ENCODE results near the gene CMTM5. TPM values are rescaled to one million over a fixed set of nuclear protein-coding genes. Genes with fewer than 3 reads are reported as not detected.

The CMTM5 gene
- total RNA-seq, 1 experiment from 2014 or later, result not detected

DNA sequence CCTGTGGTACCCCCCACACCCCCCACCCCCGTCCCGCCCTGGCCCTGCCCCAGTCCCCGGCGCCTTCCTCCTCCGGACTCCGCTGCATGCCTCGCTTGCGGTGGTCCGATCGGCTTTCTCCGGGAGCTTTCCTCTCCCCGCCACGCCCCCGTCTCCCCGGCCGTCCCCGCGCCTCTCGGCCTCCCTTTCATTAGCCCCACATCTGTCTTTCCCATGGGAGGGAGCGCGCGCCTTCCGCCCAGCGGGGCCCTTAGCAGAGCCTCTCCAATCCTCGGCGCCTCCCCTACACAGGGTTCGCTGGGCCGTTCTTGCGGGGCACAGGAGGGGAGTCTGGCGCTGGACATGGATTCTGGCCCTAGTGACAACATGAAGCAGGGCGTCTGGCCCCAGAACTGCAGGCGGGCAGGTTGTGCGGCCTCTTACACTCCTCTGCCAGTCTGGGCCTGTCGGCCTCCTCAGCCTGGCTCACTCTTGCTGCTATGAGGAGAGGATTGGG lies 10.4 kb upstream of the CMTM5 start:
- Histone ChIP-seq H3K4me1 (ENCODE audit: control insufficient read depth, insufficient read depth, low read length) (no peaks in the 10 kb centered on the region), H3K9me3 (ENCODE audit: control insufficient read depth, insufficient read depth, low read depth, low read length) (no peaks in the 10 kb centered on the region), H3K4me3 (ENCODE audit: low read depth in 2 of 2, low read length in 2 of 2) (no peak overlapping the region), H3K27me3 (ENCODE audit: control insufficient read depth, insufficient read depth, low read length) (no peaks in the 10 kb centered on the region; the same call in 1 of the 2 replicates), H3K27ac (ENCODE audit: low read length) (no peak overlapping the region), H3K36me3 (ENCODE audit: control insufficient read depth, insufficient read depth, low read length) (no peaks in the 10 kb centered on the region)
- CTCF ChIA-PET, result no interaction called here
- in situ Hi-C loops (cut with HindIII; ENCODE audit: low pct_unique_long_range_greater_than_20kb, low sequenced_read_pairs) (no loop called here), intact Hi-C loops (cut with micrococcal nuclease; ENCODE audit: unreplicated experiment) (no loop called here)
- POLR2A ChIA-PET, result no interaction called here
- no peak for ATAC-seq
- no peak for DNase-seq (ENCODE audit: low read depth, low spot score)
- TF ChIP-seq TCF7L2 (IDR thresholded peaks at IDR 0.05; ENCODE audit: low read depth, low read length) (no peak), SIN3A (IDR thresholded peaks at IDR 0.05; ENCODE audit: borderline replicate concordance, insufficient read depth, low read depth, low read length) (no peak), POLR2AphosphoS5 (IDR thresholded peaks at IDR 0.05; ENCODE audit: low read depth, low read length) (no peak)
- TF ChIP-seq, protein P1, sequence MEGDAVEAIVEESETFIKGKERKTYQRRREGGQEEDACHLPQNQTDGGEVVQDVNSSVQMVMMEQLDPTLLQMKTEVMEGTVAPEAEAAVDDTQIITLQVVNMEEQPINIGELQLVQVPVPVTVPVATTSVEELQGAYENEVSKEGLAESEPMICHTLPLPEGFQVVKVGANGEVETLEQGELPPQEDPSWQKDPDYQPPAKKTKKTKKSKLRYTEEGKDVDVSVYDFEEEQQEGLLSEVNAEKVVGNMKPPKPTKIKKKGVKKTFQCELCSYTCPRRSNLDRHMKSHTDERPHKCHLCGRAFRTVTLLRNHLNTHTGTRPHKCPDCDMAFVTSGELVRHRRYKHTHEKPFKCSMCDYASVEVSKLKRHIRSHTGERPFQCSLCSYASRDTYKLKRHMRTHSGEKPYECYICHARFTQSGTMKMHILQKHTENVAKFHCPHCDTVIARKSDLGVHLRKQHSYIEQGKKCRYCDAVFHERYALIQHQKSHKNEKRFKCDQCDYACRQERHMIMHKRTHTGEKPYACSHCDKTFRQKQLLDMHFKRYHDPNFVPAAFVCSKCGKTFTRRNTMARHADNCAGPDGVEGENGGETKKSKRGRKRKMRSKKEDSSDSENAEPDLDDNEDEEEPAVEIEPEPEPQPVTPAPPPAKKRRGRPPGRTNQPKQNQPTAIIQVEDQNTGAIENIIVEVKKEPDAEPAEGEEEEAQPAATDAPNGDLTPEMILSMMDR (IDR thresholded peaks at IDR 0.05), result no peak
- TF ChIP-seq, protein P2, sequence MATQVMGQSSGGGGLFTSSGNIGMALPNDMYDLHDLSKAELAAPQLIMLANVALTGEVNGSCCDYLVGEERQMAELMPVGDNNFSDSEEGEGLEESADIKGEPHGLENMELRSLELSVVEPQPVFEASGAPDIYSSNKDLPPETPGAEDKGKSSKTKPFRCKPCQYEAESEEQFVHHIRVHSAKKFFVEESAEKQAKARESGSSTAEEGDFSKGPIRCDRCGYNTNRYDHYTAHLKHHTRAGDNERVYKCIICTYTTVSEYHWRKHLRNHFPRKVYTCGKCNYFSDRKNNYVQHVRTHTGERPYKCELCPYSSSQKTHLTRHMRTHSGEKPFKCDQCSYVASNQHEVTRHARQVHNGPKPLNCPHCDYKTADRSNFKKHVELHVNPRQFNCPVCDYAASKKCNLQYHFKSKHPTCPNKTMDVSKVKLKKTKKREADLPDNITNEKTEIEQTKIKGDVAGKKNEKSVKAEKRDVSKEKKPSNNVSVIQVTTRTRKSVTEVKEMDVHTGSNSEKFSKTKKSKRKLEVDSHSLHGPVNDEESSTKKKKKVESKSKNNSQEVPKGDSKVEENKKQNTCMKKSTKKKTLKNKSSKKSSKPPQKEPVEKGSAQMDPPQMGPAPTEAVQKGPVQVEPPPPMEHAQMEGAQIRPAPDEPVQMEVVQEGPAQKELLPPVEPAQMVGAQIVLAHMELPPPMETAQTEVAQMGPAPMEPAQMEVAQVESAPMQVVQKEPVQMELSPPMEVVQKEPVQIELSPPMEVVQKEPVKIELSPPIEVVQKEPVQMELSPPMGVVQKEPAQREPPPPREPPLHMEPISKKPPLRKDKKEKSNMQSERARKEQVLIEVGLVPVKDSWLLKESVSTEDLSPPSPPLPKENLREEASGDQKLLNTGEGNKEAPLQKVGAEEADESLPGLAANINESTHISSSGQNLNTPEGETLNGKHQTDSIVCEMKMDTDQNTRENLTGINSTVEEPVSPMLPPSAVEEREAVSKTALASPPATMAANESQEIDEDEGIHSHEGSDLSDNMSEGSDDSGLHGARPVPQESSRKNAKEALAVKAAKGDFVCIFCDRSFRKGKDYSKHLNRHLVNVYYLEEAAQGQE (IDR thresholded peaks at IDR 0.05; ENCODE audit: insufficient read depth in 1 of 2, low read depth in 2 of 2, low read length in 1 of 2), result no peak
- no TSS peak for BruUV-seq (replicated peaks)

DNA sequence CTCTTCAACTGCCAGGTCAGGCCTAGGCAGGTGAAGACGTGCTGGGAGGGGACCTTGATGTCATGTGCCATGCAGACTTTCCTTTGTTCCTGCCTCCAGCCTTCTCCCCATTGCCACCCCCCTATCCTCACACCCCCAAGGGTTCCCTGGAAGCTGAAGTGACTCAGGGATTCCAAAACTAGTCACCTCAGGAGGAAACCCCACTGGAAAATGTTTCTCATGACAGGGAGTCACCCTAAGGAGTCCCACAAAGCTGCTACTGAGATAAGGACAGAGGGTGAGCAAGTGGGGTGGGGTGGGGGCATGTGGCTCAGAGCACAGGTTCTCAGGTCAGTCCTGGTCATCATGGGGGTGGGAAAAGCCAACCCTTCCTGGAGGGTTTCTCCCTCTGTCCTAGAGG lies 6.6 kb upstream of the CMTM5 start:
- Histone ChIP-seq H3K27me3 (ENCODE audit: control insufficient read depth, insufficient read depth, low read length) (no peaks in the 10 kb centered on the region), H3K27ac (ENCODE audit: low read length) (no peak overlapping the region), H3K9me3 (ENCODE audit: control insufficient read depth, insufficient read depth, low read depth, low read length) (no peaks in the 10 kb centered on the region), H3K36me3 (ENCODE audit: control insufficient read depth, insufficient read depth, low read length) (no peaks in the 10 kb centered on the region), H3K4me3 (ENCODE audit: low read depth in 2 of 2, low read length in 2 of 2) (no peak overlapping the region), H3K4me1 (ENCODE audit: control insufficient read depth, insufficient read depth, low read length) (no peaks in the 10 kb centered on the region)
- CTCF ChIA-PET, result no interaction called here
- no TSS peak for BruUV-seq (replicated peaks)
- intact Hi-C loops (cut with micrococcal nuclease; ENCODE audit: unreplicated experiment) (no loop called here), in situ Hi-C loops (cut with HindIII; ENCODE audit: low pct_unique_long_range_greater_than_20kb, low sequenced_read_pairs) (no loop called here)
- POLR2A ChIA-PET, result no interaction called here
- ATAC-seq, result no peak
- TF ChIP-seq, protein P1 (IDR thresholded peaks at IDR 0.05), result no peak
- TF ChIP-seq SIN3A (IDR thresholded peaks at IDR 0.05; ENCODE audit: borderline replicate concordance, insufficient read depth, low read depth, low read length), result no peak
- TF ChIP-seq, protein P2 (IDR thresholded peaks at IDR 0.05; ENCODE audit: insufficient read depth in 1 of 2, low read depth in 2 of 2, low read length in 1 of 2), result no peak
- no peak for TF ChIP-seq POLR2AphosphoS5 (IDR thresholded peaks at IDR 0.05; ENCODE audit: low read depth, low read length)
- TF ChIP-seq TCF7L2 (IDR thresholded peaks at IDR 0.05; ENCODE audit: low read depth, low read length), result no peak
- DNase-seq (ENCODE audit: low read depth, low spot score), result no peak
